Measurements from ENCODE around the gene ATG7.

DNA sequence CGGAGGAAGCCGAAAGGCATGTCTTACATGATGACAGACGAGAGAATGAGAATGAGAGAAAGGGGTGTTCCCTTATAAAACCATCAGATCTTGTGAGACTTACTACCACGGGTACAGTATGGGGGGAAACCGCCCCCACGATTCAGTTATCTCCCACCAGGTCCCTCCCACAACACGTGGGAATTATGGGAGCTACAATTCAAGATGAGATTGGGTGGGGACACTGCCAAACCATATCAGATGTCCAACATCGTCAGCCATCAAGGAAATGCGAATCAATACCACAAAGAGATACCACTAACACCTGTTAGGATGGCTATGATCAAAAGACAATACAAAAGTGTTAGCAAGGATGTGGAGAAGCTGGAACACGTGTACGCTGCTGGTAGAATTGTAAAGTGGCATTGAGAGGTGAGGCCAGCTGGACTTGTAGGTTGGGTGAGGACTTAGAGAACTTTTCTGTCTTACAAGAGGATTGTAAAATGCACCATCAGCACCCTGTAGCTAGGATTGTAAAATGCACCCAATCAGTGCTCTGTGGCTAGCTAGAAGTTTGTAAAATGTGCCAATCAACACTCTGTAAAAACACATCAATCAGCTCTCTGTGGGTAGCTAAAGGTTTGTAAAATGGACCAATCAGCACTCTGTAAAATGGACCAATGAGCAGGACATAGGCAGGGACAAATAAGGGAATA lies 334.0 kb downstream of the ATG7 start:
- TF ChIP-seq CTCF (IDR thresholded peaks at IDR 0.05) (no peak), POLR2A (IDR thresholded peaks at IDR 0.05) (no peak)
